VCaP (cell line): ENCODE data around the gene UFC1.

ENCODE experiments used
- H3K27ac ChIP-seq: fragments of 450-650 bp; 2 replicates; pipeline ENCODE4 v1.5.1; 2017
- TF ChIP-seq, protein P1 (sequence below): fragments of 450-650 bp; conservative IDR thresholded peaks from 2 replicates; pipeline ENCODE4 v1.5.1; 2017; ENCODE audit warnings: mild to moderate bottlenecking, moderate library complexity

Gene UFC1

DNA sequence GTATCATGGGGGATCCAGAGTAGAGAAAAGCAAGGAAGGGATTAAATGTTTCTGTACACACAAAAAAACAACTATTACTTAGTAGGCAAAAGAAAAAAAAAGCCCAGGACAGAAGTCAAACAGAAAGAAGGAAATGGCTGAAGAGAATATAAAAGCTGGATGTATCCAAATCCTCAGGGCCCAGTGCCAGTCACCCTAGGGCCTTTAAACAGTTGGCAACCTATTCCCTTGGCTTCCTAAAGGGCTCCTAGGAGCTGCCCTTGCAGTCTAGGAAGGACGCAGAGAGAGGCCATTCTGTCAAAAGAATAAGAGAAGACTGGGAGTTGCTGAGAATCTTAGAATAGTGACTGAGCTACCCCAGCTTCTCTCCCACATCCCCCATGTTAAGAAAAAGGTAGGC is 18.6 kb downstream of the UFC1 start:
- 0 out of 2 replicates have a peak overlapping the region, but pooled peaks have one; percentile 14 for H3K27ac ChIP-seq
- TF ChIP-seq, protein P1, sequence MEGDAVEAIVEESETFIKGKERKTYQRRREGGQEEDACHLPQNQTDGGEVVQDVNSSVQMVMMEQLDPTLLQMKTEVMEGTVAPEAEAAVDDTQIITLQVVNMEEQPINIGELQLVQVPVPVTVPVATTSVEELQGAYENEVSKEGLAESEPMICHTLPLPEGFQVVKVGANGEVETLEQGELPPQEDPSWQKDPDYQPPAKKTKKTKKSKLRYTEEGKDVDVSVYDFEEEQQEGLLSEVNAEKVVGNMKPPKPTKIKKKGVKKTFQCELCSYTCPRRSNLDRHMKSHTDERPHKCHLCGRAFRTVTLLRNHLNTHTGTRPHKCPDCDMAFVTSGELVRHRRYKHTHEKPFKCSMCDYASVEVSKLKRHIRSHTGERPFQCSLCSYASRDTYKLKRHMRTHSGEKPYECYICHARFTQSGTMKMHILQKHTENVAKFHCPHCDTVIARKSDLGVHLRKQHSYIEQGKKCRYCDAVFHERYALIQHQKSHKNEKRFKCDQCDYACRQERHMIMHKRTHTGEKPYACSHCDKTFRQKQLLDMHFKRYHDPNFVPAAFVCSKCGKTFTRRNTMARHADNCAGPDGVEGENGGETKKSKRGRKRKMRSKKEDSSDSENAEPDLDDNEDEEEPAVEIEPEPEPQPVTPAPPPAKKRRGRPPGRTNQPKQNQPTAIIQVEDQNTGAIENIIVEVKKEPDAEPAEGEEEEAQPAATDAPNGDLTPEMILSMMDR = no peak

DNA sequence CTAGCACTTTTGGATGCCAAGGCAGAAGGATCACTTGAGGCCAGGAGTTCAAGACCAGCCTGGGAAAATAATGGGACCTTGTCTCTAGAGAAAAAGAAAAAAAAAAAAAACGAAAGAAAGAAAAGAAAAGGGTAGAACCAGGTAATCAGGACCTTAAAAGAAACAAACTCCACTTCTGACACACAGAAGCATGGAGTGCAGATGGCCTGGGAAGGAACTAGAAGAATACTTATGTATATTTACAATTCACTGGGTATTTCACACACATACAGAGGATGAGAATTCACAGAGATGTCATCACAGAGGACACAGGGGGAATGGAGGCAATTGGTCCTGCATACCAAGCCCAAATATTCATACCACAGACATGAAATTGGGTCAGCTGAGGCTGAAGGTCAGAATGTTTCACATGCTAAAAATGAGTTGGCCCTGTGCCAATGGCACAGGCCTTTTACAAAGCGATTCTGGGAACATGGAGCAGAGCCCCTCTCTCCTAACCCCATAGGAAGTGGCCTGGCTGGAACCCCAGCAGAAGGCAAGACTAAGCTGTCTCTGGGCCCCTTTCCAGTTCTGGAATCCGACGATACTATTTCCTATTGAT is 19.1 kb downstream of the UFC1 start:
- TF ChIP-seq, protein P1 = no peak
- H3K27ac ChIP-seq = peak overlapping the region; percentile 14; the same call in 1 of the 2 replicates

DNA sequence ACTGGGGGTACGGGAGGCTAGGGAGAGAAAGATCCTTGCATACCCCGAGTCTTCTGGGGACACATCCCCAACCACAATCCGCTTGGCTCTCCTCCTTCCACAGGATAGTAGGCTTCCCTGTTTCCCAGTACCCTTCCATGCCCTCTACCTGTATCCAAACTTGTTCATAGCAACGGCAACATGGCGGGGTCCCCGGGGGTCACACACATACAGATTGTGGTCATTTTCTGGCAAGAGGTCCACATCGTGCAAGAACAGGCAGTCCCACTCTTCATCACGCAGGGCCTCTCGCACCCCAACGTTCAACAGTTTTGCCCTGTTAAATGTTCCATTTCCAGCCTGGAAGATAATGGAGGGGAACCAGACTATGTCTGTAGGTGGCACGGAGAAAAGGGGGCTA is 19.9 kb downstream of the UFC1 start:
- H3K27ac ChIP-seq = no peak overlapping the region
- TF ChIP-seq, protein P1 = no peak

DNA sequence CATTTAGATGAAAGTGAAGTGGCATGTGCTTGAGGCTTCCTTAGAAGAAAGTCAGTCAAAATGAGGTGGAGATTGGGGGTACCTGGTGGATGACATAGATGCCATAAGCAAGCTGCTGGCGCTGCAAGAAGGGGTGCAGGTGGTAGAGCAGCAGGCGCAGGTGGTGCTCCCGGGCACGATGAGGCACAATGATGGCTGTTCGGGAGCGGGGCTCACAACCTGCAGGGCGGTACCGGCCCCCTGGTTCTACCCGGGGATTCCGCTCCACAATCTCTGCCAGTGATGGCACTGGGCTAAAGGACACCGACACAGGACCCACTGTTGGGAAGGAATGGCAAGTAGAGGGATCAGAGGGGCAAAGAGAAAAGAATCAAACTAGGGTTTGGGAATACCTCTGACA is 21.1 kb downstream of the UFC1 start:
- TF ChIP-seq, protein P1 = no peak
- H3K27ac ChIP-seq = no peak overlapping the region

DNA sequence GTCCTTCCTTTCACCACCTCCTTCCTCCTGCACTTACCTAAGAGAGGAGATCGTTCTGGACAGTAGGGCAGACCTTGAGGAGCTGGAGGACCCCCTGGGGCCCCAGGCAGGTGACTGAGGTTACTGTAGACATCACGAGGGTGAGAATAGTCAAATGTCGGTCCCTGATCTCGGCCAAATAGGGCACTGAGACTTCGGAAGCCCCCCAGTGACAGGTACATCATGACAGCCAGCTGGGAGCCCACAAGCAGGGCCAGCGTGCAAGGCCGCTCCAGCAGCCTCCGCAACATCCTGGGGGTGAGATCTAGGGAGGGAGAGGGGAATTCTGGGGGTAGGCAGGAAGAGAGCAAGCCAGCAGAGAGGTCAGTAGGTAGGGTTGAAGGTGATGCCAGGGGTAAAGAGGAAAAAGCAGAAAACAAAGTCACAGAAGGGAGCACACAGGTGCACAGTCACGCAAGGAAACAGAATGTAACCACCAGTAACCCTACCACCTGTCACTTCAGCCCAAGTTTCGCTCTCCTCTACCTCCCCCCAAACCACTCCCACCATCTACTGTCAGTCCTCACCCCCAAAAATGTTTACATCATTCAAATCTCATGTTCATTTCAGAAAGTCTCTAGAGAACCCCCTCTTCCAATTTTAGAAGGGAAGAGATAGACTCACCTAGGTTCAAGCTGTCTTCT is 22.1 kb downstream of the UFC1 start:
- TF ChIP-seq, protein P1 = no peak
- peak overlapping the region; percentile 74; the same call in 1 of the 2 replicates for H3K27ac ChIP-seq

DNA sequence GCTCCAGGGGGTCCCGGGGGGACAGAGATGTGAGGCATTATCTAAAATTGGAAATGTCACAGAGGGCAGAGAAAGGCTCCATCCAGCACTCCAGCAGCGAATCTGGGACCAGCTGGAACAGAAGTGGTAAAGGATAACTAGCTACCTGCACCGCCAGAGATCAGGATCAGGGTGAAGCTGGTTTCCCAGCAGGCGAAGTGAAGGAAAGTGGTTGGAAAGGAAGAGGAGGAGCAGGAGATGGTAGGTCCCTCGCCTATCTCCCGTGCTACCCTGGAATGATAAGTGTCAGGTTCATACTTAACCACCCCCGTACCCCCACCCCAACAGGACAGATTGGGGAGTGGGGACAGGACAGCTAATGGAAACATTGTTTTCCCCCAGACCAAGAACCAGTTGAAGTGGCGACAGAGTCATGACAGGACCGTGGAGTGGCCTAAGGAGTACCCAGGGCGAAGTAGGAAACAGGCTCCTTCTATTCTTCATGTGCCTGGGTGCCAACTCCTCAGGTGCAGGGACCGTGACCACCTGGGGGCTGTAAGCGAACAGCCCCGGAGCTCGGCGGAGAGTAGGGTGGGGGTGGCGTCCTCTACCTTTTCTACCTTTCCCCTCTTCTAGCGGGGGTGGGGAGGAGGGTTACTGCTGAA is 22.8 kb downstream of the UFC1 start:
- TF ChIP-seq, protein P1 = no peak
- H3K27ac ChIP-seq = peak overlapping the region; percentile 74

DNA sequence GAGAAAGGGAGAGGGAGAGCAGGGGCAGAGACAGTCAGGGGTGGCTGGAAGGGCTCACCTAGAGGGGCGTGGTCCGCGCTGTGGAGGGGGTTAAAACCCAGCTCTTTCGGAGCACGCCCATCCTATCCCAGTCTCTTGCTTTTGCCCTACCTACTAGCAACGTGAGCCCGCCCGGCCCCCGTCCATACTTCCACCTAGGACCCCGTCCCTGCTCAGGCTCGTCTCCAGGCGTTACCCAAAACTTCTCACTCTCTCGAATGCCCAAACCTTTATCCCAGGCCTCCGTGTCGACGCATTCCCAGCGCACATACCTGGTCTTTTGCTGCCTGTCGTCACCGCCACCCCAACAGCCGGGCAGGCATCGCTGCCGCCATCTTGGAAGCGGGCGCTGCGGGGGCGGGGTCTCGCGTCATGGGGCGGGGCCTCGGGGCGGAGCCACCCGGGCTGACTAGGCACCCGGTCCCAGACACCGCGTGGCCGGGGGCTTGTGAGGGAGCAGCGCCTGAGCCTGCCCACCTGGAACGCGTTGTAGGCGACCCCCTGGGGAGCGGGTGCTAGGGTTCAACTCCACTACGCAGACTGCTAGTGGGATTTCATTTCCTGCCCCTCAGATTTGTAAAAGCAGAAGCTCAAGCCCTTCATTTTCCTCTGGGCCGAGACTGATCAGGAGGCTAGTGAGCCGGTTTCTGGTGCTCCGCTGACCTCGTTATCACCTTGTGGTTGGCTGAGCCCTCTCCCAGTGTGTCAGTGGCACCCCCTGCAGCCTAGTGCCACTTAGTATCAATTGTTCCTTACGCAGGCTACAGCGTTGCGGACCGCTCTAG is 23.5 kb downstream of the UFC1 start, which contains the start of gene B4GALT3:
Gene B4GALT3, minus strand, starts transcription at position 396 of the 824 bp plus-strand sequence. CDS start 1,447 bp downstream, outside the sequence.
- H3K27ac ChIP-seq = peak within 1 kb of the TSS; percentile 74
- TF ChIP-seq, protein P1 = peak; percentile 19
